ENCODE data around the gene STOX1. TPM values are rescaled to one million over a fixed set of nuclear protein-coding genes. Genes with fewer than 3 reads are reported as not detected.

The STOX1 gene, protein sequence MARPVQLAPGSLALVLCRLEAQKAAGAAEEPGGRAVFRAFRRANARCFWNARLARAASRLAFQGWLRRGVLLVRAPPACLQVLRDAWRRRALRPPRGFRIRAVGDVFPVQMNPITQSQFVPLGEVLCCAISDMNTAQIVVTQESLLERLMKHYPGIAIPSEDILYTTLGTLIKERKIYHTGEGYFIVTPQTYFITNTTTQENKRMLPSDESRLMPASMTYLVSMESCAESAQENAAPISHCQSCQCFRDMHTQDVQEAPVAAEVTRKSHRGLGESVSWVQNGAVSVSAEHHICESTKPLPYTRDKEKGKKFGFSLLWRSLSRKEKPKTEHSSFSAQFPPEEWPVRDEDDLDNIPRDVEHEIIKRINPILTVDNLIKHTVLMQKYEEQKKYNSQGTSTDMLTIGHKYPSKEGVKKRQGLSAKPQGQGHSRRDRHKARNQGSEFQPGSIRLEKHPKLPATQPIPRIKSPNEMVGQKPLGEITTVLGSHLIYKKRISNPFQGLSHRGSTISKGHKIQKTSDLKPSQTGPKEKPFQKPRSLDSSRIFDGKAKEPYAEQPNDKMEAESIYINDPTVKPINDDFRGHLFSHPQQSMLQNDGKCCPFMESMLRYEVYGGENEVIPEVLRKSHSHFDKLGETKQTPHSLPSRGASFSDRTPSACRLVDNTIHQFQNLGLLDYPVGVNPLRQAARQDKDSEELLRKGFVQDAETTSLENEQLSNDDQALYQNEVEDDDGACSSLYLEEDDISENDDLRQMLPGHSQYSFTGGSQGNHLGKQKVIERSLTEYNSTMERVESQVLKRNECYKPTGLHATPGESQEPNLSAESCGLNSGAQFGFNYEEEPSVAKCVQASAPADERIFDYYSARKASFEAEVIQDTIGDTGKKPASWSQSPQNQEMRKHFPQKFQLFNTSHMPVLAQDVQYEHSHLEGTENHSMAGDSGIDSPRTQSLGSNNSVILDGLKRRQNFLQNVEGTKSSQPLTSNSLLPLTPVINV
- 0.22 and 0.43 TPM in 2 replicates for total RNA-seq

DNA sequence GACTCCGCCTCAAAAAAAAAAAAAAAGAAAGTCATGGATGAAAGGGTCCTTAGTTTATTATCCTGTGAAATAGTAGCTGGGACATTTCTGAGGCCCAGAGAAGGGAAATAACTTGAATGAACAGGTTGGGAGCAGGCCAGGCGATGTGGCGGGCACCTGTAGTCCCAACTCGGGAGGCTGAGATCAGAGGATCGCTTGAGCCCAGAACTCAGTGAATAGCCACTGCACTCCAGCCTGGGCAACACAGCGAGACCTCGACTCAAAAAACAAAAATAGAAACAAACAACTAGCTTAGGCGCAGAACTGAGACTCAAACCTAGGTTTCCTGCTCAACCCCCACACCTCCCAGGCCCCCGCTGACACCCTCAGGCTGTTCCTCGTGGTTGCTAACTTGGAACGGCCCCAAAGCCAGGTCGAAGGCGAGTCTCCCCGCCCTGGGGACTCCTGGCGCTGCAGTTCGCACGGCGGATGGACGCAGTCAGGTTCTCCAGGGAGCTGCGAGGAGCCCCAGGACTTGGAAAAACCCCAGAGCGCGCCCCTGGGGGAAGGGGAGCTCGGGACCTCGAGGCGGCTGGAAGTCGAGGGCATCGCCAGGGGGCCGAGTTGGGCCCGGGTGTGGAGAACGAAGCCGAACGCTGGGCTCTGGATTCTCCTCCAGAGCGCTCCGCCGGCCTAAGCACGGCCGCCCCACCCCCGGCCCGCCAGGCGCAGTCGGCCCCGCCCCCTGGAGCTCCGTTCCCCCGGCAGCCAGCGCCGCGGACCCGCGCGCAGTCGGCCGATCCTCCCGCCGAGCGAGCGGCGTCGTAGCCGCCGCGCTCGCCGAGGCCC, at the start of gene STOX1:
Gene STOX1 (plus strand): TSS at position 768 of the 828 bp plus-strand sequence. CDS start 93 bp downstream, outside the sequence.

DNA sequence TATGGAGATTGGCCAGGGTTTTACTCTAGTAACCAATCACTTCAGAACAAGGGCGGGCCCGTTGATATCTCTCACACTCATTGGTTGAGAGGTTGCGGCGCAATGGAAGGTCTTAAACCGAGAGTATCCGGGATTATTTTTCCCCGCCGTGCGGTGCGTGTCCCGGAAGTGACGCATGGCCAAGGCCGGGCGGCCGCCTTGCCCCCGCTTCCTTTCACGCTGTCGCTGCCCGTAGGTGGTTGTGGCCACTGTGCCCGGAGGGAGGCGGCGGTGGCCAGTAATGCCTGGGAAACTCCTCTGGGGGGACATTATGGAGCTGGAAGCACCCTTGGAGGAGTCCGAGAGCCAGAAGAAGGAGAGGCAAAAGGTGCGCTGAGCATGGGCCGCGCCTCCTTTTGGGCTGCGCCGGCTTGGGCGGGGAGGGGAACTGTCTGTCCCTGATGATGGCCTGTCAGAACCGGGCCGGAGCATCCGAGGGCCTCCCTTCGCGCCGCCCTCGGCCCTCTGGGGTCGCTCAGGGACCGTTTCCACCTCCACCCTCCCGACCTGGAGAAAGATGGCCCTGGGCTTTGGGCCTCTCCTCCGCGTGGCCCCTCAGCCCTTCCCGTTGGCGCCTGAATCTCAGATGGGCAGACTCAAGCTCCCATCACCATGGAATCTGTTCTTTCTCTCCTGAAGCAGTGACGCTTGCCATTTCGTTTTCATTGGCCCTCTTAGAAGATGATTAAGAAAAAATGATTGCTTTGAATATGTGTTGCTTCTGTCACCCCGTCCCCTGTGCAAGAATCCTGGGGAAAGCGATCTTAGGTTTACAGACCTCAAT, 74.0 kb downstream of the STOX1 start, which contains the start of gene DDX50:
Gene DDX50 (plus strand): TSS at position 211 of the 823 bp plus-strand sequence. CDS start 70 bp downstream, at position 281.

Small RNAs within 50 kb of the gene (small RNA-seq; reads per million reads assigned to genes)
- gene RNU6-571P (ENCODE audit: low replicate concordance) (not detected), gene RNU6-697P (ENCODE audit: low replicate concordance) (not detected)

Other genes with a start within 250 kb of the STOX1 start
- gene CCAR1, start 106.3 kb upstream of the STOX1 start, total RNA-seq = 40.5 and 71.2 TPM in 2 replicates
- 37.2 and 37.9 TPM in 2 replicates for gene DDX50, start 73.8 kb downstream of the STOX1 start, total RNA-seq
- gene DDX21, start 128.6 kb downstream of the STOX1 start, total RNA-seq = 75.5 and 118 TPM in 2 replicates
- gene KIFBP, start 161.3 kb downstream of the STOX1 start, total RNA-seq = 34.6 and 68.1 TPM in 2 replicates

Measured in placental pericyte (primary cell).